ENCODE measurements around the gene ST8SIA6. TPM values are rescaled to one million over a fixed set of nuclear protein-coding genes. Genes with fewer than 3 reads are reported as not detected.

Gene ST8SIA6
- total RNA-seq, 2 donors from 2014 or later = 0.33 to 1.1 TPM

DNA sequence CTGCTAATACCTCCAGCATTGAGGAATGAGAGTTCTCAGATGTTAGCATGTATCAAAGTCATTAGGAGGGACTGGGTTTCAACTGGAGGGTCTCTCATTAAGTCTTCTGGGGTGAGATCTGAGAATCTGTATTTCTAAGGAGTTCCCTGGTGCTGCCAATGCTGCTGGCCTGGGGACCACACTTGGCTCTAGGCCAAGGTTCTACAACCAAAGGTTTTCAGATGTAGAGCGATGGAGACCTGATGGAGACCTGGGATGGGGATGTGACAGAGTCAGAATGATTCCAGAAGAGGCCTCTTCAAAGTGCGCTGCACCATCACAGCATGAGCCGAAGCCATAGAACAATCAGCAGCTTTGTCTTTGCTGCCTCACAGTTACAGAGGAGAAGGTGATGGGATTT is 27.2 kb downstream of the ST8SIA6 start:
- peaks cover 6% of the 10 kb centered on the region for H3K27me3 Mint-ChIP-seq (ENCODE audit: insufficient read depth)
- Histone ChIP-seq H3K27me3 (ENCODE audit: control insufficient read depth, insufficient read depth, low read length, poor library complexity, severe bottlenecking) (no peaks in the 10 kb centered on the region), H3K9ac (ENCODE audit: extremely low read depth, low read length, poor library complexity, severe bottlenecking) (no peak overlapping the region), H3K4me1 (ENCODE audit: control insufficient read depth, insufficient read depth, low read length) (no peaks in the 10 kb centered on the region), H3K4me3 (ENCODE audit: low read length) (no peak overlapping the region), H3K36me3 (ENCODE audit: control insufficient read depth, insufficient read depth, low read length) (no peaks in the 10 kb centered on the region), H3K27ac (ENCODE audit: low read depth, low read length) (no peak overlapping the region), H3K9me3 (ENCODE audit: control insufficient read depth, low read length) (no peaks in the 10 kb centered on the region)
- H3K9me3 Mint-ChIP-seq = no peaks in the 10 kb centered on the region
- H3K4me1 Mint-ChIP-seq = peaks cover 29% of the 10 kb centered on the region
- H3K4me3 Mint-ChIP-seq = no peak overlapping the region
- no peak for DNase-seq
- TF ChIP-seq, protein P1, sequence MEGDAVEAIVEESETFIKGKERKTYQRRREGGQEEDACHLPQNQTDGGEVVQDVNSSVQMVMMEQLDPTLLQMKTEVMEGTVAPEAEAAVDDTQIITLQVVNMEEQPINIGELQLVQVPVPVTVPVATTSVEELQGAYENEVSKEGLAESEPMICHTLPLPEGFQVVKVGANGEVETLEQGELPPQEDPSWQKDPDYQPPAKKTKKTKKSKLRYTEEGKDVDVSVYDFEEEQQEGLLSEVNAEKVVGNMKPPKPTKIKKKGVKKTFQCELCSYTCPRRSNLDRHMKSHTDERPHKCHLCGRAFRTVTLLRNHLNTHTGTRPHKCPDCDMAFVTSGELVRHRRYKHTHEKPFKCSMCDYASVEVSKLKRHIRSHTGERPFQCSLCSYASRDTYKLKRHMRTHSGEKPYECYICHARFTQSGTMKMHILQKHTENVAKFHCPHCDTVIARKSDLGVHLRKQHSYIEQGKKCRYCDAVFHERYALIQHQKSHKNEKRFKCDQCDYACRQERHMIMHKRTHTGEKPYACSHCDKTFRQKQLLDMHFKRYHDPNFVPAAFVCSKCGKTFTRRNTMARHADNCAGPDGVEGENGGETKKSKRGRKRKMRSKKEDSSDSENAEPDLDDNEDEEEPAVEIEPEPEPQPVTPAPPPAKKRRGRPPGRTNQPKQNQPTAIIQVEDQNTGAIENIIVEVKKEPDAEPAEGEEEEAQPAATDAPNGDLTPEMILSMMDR (conservative IDR thresholded peaks at IDR 0.05) = no peak
- no peaks in the 10 kb centered on the region for H3K36me3 Mint-ChIP-seq (ENCODE audit: low read depth)
- WGBS, 2 experiments (ENCODE audit: insufficient coverage in 1 of 2, insufficient read length in 1 of 2) = 89 to 90% methylated on average over 3 of the region's 3 CpGs
- no peak overlapping the region for H3K27ac Mint-ChIP-seq

DNA sequence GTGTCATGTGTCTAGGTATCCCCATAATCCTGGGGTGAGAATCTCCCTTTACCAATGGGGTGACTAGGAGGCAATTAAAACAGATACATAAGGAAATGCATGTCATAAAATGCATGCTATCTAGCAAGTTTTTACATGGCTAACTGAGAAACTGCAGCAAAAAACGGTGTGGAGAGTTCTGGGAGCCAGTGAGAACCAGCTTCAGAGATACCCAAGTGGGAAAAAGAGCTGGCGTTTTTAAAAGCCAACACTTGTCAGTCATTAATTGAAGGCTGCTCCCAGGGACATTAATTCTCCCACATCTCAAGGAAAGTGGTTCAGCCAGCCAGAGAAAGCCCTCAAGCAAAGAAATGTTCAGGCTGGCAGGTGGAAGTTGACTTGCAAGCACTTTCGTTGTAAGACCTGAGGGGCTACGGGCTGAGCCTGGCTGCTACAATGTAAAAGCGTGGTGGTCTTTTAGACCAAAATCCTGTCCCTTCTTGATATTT is 28.1 kb downstream of the ST8SIA6 start:
- H3K4me1 ChIP-seq (ENCODE audit: control insufficient read depth, insufficient read depth, low read length) = no peaks in the 10 kb centered on the region
- no peak overlapping the region for H3K27ac Mint-ChIP-seq
- no peak overlapping the region for H3K4me3 ChIP-seq (ENCODE audit: low read length)
- no peaks in the 10 kb centered on the region for H3K27me3 ChIP-seq (ENCODE audit: control insufficient read depth, insufficient read depth, low read length, poor library complexity, severe bottlenecking)
- H3K36me3 ChIP-seq (ENCODE audit: control insufficient read depth, insufficient read depth, low read length) = no peaks in the 10 kb centered on the region
- no peaks in the 10 kb centered on the region for H3K9me3 ChIP-seq (ENCODE audit: control insufficient read depth, low read length)
- no peaks in the 10 kb centered on the region for H3K36me3 Mint-ChIP-seq (ENCODE audit: low read depth)
- TF ChIP-seq, protein P1 (conservative IDR thresholded peaks at IDR 0.05) = no peak
- no peak for DNase-seq
- peaks cover 29% of the 10 kb centered on the region for H3K4me1 Mint-ChIP-seq
- H3K9me3 Mint-ChIP-seq = no peaks in the 10 kb centered on the region
- no peak overlapping the region for H3K27ac ChIP-seq (ENCODE audit: low read depth, low read length)
- H3K4me3 Mint-ChIP-seq = no peak overlapping the region
- no peaks in the 10 kb centered on the region for H3K27me3 Mint-ChIP-seq (ENCODE audit: insufficient read depth)
- WGBS, 2 experiments (ENCODE audit: insufficient coverage in 1 of 2, insufficient read length in 1 of 2) = 89 to 91% methylated on average over 4 to 5 of the region's 5 CpGs
- H3K9ac ChIP-seq (ENCODE audit: extremely low read depth, low read length, poor library complexity, severe bottlenecking) = no peak overlapping the region

DNA sequence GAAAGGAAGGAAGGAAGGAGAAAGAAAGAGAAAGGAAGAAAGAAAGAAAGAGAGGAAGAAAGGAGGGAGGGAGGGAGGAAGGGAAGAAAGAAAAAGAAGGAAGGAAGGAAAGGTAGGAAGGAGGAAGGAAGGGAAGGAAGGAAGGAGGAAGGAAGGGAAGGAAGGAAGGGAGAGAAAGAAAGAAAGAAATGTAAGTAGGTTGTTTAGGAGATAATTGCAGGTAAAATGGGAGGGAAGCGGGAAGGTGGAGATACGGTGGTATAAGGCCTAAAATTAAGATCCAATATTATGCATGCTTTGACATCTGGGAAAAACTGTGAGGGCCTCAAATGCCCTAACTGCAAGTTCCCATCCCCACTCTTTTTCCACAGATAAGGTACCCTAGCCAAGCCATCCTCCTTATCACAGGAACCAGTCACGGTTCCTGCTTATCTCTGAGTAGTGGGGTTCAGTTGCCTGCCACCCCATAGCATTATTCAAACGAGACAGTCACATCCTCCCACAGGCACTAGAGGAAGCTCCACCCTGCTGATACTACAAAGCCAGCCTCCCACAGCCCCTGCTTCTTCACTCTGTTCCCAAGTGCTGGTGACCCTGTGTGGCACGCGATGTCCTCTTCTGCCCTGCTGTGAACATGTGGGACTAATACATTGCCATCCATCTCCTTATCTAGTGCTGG is 28.7 kb downstream of the ST8SIA6 start:
- Mint-ChIP-seq H3K4me3 (no peak overlapping the region), H3K27ac (no peak overlapping the region), H3K27me3 (ENCODE audit: insufficient read depth) (no peaks in the 10 kb centered on the region), H3K36me3 (ENCODE audit: low read depth) (no peaks in the 10 kb centered on the region), H3K9me3 (no peaks in the 10 kb centered on the region), H3K4me1 (peaks cover 27% of the 10 kb centered on the region)
- DNase-seq = no peak
- Histone ChIP-seq H3K36me3 (ENCODE audit: control insufficient read depth, insufficient read depth, low read length) (no peaks in the 10 kb centered on the region), H3K4me1 (ENCODE audit: control insufficient read depth, insufficient read depth, low read length) (no peaks in the 10 kb centered on the region), H3K9me3 (ENCODE audit: control insufficient read depth, low read length) (no peaks in the 10 kb centered on the region), H3K4me3 (ENCODE audit: low read length) (no peak overlapping the region), H3K27me3 (ENCODE audit: control insufficient read depth, insufficient read depth, low read length, poor library complexity, severe bottlenecking) (no peaks in the 10 kb centered on the region), H3K27ac (ENCODE audit: low read depth, low read length) (no peak overlapping the region), H3K9ac (ENCODE audit: extremely low read depth, low read length, poor library complexity, severe bottlenecking) (no peak overlapping the region)
- TF ChIP-seq, protein P1 (conservative IDR thresholded peaks at IDR 0.05) = no peak
- 89 to 100% methylated on average over 2 to 6 of the region's 6 CpGs for WGBS, 2 experiments (ENCODE audit: insufficient coverage in 1 of 2, insufficient read length in 1 of 2)
